Aorta (tissue), 5 donors: ENCODE measurements around the gene SYNGR2. TPM values are rescaled to one million over a fixed set of nuclear protein-coding genes. Genes with fewer than 3 reads are reported as not detected.

ENCODE experiments used
- ATAC-seq: fragments of 200-7000 bp; cut with Tn5 transposase; one replicate; pipeline ENCODE4 v1.9.1; 2022; ENCODE audit warnings: moderate library complexity; ENCODE audit not compliant: low FRiP score
- DNase-seq, 2 donors: peaks; one replicate each; pipeline ENCODE4 v3.0.0-alpha.2; 2020
- H3K27ac ChIP-seq, 2 donors: one replicate each; pipeline ENCODE4 v1.5.1; 2013; ENCODE audit warnings: low read length in 2 of 2, mild to moderate bottlenecking in 2 of 2, moderate library complexity in 2 of 2, control low read depth in 1 of 2, inconsistent platforms in 1 of 2, low read depth in 1 of 2
- H3K27me3 ChIP-seq, 2 donors: one replicate each; pipeline ENCODE4 v1.6.1; 2013; ENCODE audit warnings: control low read depth in 1 of 2, low read length in 1 of 2, mild to moderate bottlenecking in 1 of 2, moderate library complexity in 1 of 2; ENCODE audit not compliant: insufficient read depth in 2 of 2, control insufficient read depth in 1 of 2
- H3K36me3 ChIP-seq, 2 donors: one replicate each; pipeline ENCODE4 v1.6.1; 2013; ENCODE audit warnings: control low read depth in 1 of 2, low read length in 1 of 2, mild to moderate bottlenecking in 1 of 2; ENCODE audit not compliant: insufficient read depth in 2 of 2, control insufficient read depth in 1 of 2
- H3K4me1 ChIP-seq, 2 donors: one replicate each; pipeline ENCODE4 v1.6.1; 2013; ENCODE audit warnings: low read length in 2 of 2, control low read depth in 1 of 2, mild to moderate bottlenecking in 1 of 2, moderate library complexity in 1 of 2; ENCODE audit not compliant: insufficient read depth in 2 of 2, control insufficient read depth in 1 of 2
- H3K4me3 ChIP-seq, 2 donors: one replicate each; pipeline ENCODE4 v1.5.1; 2013; ENCODE audit warnings: low read length in 2 of 2, control low read depth in 1 of 2, mild to moderate bottlenecking in 1 of 2
- H3K9me3 ChIP-seq: one replicate; pipeline ENCODE4 v1.6.1; 2013; ENCODE audit warnings: mild to moderate bottlenecking, low read length; ENCODE audit not compliant: control insufficient read depth
- WGBS, 2 donors: extraction: QIAGEN DNeasy Blood & Tissue Kit; methylation state at CpG; one replicate each; pipeline ENCODE4 v1.1.7; 2013; 5-methylcytosine and 5-hydroxymethylcytosine counted together
- intact Hi-C, 2 donors: fragments of 100-400 bp; cut with DNase I; formaldehyde crosslinking; loops; one replicate each; pipeline versions ENCODE4 v1.14.2 to v1.15.0; 2022
- polyA plus RNA-seq, 2 donors: library from polyadenylated mRNA; stranded (reverse); fragments of 200-250 nt; gene quantifications; one replicate each; pipeline ENCODE4 v1.2.3, GENCODE V29; 2013
- total RNA-seq, 2 donors: library from RNA; stranded (reverse); fragmentation: NEBNext Ultra II Directional; extraction: Animal tissue kit (Norgen Biotek cat#: 25700); gene quantifications; one replicate each; pipeline ENCODE4 v1.2.1, GENCODE V29; 2021
- donor health status: healthy with polysubstance abuse.
- donor health status: Bipolar disorder and iron deficiency.
- donor health status: DM: no; HTN: no; CAD: no.
- donor health status: DM: no; HTN: no; CAD: no.
- donor health status: DM: yes; HTN: yes; CAD: no.

The SYNGR2 gene
- total and polyA plus RNA-seq, 4 donors: 49.0 to 91.9 (median 68.8) TPM

- no peak for DNase-seq
- Histone ChIP-seq H3K4me1 (no peaks in the 10 kb centered on the region), H3K9me3 (no peaks in the 10 kb centered on the region), H3K4me3 (no peak overlapping the region), H3K27ac (peak overlapping the region in 1 of 2 donors; percentile 43), H3K27me3 (no peaks in the 10 kb centered on the region), H3K36me3 (no peaks in the 10 kb centered on the region)
- WGBS, 2 donors: 44 to 62% methylated on average over 11 of the region's 11 CpGs
- ATAC-seq: no peak
- intact Hi-C loops: loop anchor here in 1 of 2 donors (5.0 kb wide), 1 partner anchor 61 kb away; no protein-coding TSS in a partner anchor
Observed at GRCh38 chr17:78173097-78173715, 4.8 kb downstream of the SYNGR2 start.

GRCh38 chr17:78174346-78174869, 6.0 kb downstream of the SYNGR2 start:
- 2 to 4% methylated on average over 15 of the region's 15 CpGs for WGBS, 2 donors
- Histone ChIP-seq H3K9me3 (no peaks in the 10 kb centered on the region), H3K27me3 (no peaks in the 10 kb centered on the region), H3K4me1 (peaks cover 0 to 2% of the 10 kb centered on the region in 2 donors), H3K4me3 (no peak overlapping the region), H3K36me3 (no peaks in the 10 kb centered on the region), H3K27ac (peak overlapping the region; percentile 16 to 65)
- DNase-seq (peak; percentile 93 to 94), ATAC-seq (peak; percentile 84)
- intact Hi-C loops: loop anchor here in 1 of 2 donors (1.0 to 5.0 kb wide), 2 partner anchors 62 to 77 kb away; no protein-coding TSS in a partner anchor

GRCh38 chr17:78174870-78175642, 6.7 kb downstream of the SYNGR2 start:
- WGBS, 2 donors: 62 to 72% methylated on average over 28 of the region's 28 CpGs
- Histone ChIP-seq H3K36me3 (no peaks in the 10 kb centered on the region), H3K9me3 (no peaks in the 10 kb centered on the region), H3K27ac (peak overlapping the region; percentile 52 to 65), H3K4me3 (no peak overlapping the region), H3K4me1 (peaks cover 0 to 2% of the 10 kb centered on the region in 2 donors), H3K27me3 (no peaks in the 10 kb centered on the region)
- no peak for DNase-seq
- ATAC-seq: no peak
- intact Hi-C loops: loop anchor here (1.0 to 5.0 kb wide), 2 partner anchors 63 to 76 kb away; no protein-coding TSS in a partner anchor

- Histone ChIP-seq H3K27ac (peak overlapping the region; percentile 52 to 65), H3K4me3 (no peak overlapping the region), H3K27me3 (no peaks in the 10 kb centered on the region), H3K9me3 (no peaks in the 10 kb centered on the region), H3K36me3 (no peaks in the 10 kb centered on the region), H3K4me1 (peaks cover under 1 to 2% of the 10 kb centered on the region in 2 donors)
- ATAC-seq (no peak), DNase-seq (no peak)
- 65 to 72% methylated on average over 14 of the region's 14 CpGs for WGBS, 2 donors
- intact Hi-C loops: loop anchor here in 1 of 2 donors (5.0 kb wide), 1 partner anchor 63 kb away; no protein-coding TSS in a partner anchor
Observed at GRCh38 chr17:78175643-78175981, 7.2 kb downstream of the SYNGR2 start.

- Histone ChIP-seq H3K9me3 (no peaks in the 10 kb centered on the region), H3K4me3 (no peak overlapping the region), H3K27ac (peak overlapping the region in 1 of 2 donors; percentile 42), H3K4me1 (peaks cover 2 to 4% of the 10 kb centered on the region in 2 donors), H3K27me3 (no peaks in the 10 kb centered on the region), H3K36me3 (no peaks in the 10 kb centered on the region)
- DNase-seq (peak; percentile 85 to 91), ATAC-seq (no peak)
- 40 to 43% methylated on average over 14 of the region's 14 CpGs for WGBS, 2 donors
- intact Hi-C loops: loop anchor here in 1 of 2 donors (5.0 kb wide), 1 partner anchor 64 kb away; no protein-coding TSS in a partner anchor
Observed at GRCh38 chr17:78176548-78177025, 8.2 kb downstream of the SYNGR2 start.

- intact Hi-C loops: loop anchor here in 1 of 2 donors (5.0 kb wide), 1 partner anchor 67 kb away; no protein-coding TSS in a partner anchor
- H3K4me1 ChIP-seq: peaks cover 2 to 4% of the 10 kb centered on the region in 2 donors
Observed at GRCh38 chr17:78179372-78179771, 11.0 kb downstream of the SYNGR2 start.

GRCh38 chr17:78180083-78180482, 11.7 kb downstream of the SYNGR2 start:
- ATAC-seq: no peak
- Histone ChIP-seq H3K4me3 (no peak overlapping the region), H3K27me3 (no peaks in the 10 kb centered on the region), H3K9me3 (no peaks in the 10 kb centered on the region), H3K36me3 (no peaks in the 10 kb centered on the region), H3K4me1 (peaks cover 2 to 5% of the 10 kb centered on the region in 2 donors), H3K27ac (peak overlapping the region; percentile 31 to 94)
- WGBS, 2 donors: 13 to 18% methylated on average over 14 of the region's 14 CpGs
- DNase-seq: no peak
- intact Hi-C loops: no loop called here

More at GRCh38 chr17:78179372-78179771, 11.0 kb downstream of the SYNGR2 start:
- Histone ChIP-seq H3K27me3 (no peaks in the 10 kb centered on the region), H3K4me3 (no peak overlapping the region), H3K36me3 (no peaks in the 10 kb centered on the region), H3K27ac (peak overlapping the region; percentile 31 to 94), H3K9me3 (no peaks in the 10 kb centered on the region)
- WGBS, 2 donors: 44 to 57% methylated on average over 17 of the region's 17 CpGs
- ATAC-seq (peak; percentile 60), DNase-seq (peak; percentile 83 to 85)

GRCh38 chr17:78180508-78180907, 12.1 kb downstream of the SYNGR2 start:
- intact Hi-C loops: no loop called here
- Histone ChIP-seq H3K27ac (peak overlapping the region in 1 of 2 donors; percentile 73), H3K4me1 (peaks cover 2 to 7% of the 10 kb centered on the region in 2 donors), H3K27me3 (no peaks in the 10 kb centered on the region), H3K4me3 (no peak overlapping the region), H3K36me3 (no peaks in the 10 kb centered on the region), H3K9me3 (no peaks in the 10 kb centered on the region)
- ATAC-seq (no peak), DNase-seq (no peak)
- 42 to 43% methylated on average over 2 of the region's 2 CpGs for WGBS, 2 donors
